ENCODE data around the gene GGNBP2.
"Not testable (repeated sequence)": the region's sequence is repeated elsewhere in the genome, so short reads cannot be mapped to it uniquely, and the experiment has no call there.

DNA sequence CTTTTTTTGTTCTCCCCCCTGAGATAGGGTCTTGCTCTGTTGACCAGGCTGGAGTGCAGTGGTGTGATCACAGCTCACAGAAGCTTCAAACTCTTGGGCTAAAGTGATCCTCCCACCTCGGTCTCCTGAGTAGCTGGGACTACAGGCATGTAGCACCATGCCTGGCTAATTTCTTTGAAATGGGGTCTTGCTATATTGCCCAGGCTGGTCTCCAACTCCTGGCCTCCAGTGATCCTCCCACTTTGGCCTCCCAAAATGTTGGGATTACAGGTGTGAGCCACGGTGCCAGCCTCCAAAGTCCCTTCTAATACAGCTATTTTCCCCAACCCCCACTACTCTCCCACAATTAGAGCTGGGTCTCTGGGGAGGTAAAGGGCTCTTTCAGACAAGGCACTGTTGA, 36.3 kb upstream of the GGNBP2 start:
- not testable (repeated sequence) for TF ChIP-seq RAD21 (IDR thresholded peaks at IDR 0.05 in 1 of 2, conservative IDR thresholded peaks at IDR 0.05 in 1 of 2; ENCODE audit: low read depth in 2 of 2, low read length in 2 of 2); NRF1 (IDR thresholded peaks at IDR 0.05; ENCODE audit: low read depth, low read length); EGR1 (IDR thresholded peaks at IDR 0.05; ENCODE audit: borderline replicate concordance, low read depth, low read length); CBX8 (IDR thresholded peaks at IDR 0.05; ENCODE audit: borderline replicate concordance, low read depth, low read length); SP1 (IDR thresholded peaks at IDR 0.05; ENCODE audit: low read depth, low read length); MAX (IDR thresholded peaks at IDR 0.05); POLR2AphosphoS5 (IDR thresholded peaks at IDR 0.05; ENCODE audit: low read depth, low read length)
- TF ChIP-seq, protein P1, sequence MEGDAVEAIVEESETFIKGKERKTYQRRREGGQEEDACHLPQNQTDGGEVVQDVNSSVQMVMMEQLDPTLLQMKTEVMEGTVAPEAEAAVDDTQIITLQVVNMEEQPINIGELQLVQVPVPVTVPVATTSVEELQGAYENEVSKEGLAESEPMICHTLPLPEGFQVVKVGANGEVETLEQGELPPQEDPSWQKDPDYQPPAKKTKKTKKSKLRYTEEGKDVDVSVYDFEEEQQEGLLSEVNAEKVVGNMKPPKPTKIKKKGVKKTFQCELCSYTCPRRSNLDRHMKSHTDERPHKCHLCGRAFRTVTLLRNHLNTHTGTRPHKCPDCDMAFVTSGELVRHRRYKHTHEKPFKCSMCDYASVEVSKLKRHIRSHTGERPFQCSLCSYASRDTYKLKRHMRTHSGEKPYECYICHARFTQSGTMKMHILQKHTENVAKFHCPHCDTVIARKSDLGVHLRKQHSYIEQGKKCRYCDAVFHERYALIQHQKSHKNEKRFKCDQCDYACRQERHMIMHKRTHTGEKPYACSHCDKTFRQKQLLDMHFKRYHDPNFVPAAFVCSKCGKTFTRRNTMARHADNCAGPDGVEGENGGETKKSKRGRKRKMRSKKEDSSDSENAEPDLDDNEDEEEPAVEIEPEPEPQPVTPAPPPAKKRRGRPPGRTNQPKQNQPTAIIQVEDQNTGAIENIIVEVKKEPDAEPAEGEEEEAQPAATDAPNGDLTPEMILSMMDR (IDR thresholded peaks at IDR 0.05; ENCODE audit: control extremely low read depth in 1 of 3, insufficient read depth in 1 of 3, low read depth in 1 of 3, low read length in 3 of 3) = not testable (repeated sequence)
